Measurements from ENCODE around the gene CLDND2. TPM values are rescaled to one million over a fixed set of nuclear protein-coding genes. Genes with fewer than 3 reads are reported as not detected.
A peak's percentile ranks its signal among the peaks of the same experiment; 100 is the strongest.

Gene CLDND2
- total RNA-seq, 3 donors from 2014 or later: 1.3 to 2.1 (median 1.3) TPM

DNA sequence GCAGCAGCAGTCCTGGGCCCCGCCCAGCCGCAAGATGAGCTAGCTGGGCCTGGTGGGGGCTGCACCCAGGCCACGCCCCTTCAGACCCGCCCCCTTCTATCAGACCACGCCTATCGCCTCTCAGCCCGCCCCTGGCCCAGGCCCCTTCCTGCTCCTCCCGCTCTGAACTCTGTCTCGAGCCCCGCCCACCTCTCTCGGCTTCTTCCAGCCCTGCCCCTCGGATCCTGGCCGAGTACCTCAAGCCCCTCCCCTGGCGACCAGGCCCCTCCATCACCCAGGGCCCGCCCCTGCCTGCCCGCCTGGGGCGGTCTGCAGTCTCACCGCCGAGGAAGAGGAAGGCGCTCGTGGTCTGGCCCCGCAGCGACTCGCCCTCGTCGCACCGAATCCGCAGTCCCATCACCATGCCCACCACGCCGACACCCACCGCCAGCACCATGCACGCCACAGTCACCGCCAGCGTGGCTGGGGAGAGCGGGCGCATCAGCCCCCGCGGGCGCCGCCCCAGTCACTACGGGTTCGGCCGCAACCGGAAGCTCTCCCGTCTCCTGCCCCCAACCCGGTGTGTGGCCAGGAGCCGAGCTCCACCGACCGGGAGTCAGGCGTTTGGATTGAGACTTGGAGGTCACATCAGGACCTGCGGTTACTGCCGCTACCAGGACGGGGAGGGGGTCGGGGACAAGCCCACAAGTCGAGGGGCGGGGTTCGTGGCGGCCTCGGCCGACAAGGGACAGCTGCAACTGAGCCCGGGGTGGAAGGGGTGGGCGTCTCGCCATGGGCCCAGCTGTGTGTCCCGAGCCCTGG lies 1.0 kb downstream of the CLDND2 start:
- intact Hi-C loops (cut with DNase I, micrococcal nuclease): no loop called here
- H3K4me1 ChIP-seq (ENCODE audit: low read depth): peaks cover 26% of the 10 kb centered on the region
- no peaks in the 10 kb centered on the region for H3K36me3 ChIP-seq (ENCODE audit: low read depth)
- ATAC-seq (peak; percentile 87), DNase-seq (peak; percentile 99 to 100 (median 100))
- no peaks in the 10 kb centered on the region for H3K9me3 ChIP-seq
- TF ChIP-seq, protein P1, sequence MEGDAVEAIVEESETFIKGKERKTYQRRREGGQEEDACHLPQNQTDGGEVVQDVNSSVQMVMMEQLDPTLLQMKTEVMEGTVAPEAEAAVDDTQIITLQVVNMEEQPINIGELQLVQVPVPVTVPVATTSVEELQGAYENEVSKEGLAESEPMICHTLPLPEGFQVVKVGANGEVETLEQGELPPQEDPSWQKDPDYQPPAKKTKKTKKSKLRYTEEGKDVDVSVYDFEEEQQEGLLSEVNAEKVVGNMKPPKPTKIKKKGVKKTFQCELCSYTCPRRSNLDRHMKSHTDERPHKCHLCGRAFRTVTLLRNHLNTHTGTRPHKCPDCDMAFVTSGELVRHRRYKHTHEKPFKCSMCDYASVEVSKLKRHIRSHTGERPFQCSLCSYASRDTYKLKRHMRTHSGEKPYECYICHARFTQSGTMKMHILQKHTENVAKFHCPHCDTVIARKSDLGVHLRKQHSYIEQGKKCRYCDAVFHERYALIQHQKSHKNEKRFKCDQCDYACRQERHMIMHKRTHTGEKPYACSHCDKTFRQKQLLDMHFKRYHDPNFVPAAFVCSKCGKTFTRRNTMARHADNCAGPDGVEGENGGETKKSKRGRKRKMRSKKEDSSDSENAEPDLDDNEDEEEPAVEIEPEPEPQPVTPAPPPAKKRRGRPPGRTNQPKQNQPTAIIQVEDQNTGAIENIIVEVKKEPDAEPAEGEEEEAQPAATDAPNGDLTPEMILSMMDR (IDR thresholded peaks at IDR 0.05): no peak
- peak overlapping the region; percentile 45 for H3K4me3 ChIP-seq

DNA sequence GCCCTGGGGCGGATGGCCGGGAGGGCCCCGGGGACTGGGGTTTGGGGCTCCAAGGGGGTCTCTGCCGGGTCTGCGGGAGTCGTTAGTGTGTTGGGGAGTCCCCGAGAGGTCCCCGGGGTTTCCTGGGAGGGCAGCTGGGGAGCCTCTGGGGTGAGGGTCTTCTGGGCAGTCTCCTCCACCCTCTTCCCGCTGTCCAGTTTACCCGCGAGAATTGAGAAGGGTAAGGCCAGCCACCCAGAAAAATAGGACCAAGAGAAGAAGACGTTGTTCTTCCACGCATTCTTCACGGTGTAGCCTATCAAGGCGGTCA lies 1.6 kb downstream of the CLDND2 start:
- peaks cover 30% of the 10 kb centered on the region for H3K4me1 ChIP-seq (ENCODE audit: low read depth)
- intact Hi-C loops (cut with DNase I, micrococcal nuclease): no loop called here

GRCh38 chr19:51366389-51367254 lies 2.2 kb downstream of the CLDND2 start:
- TF ChIP-seq, protein P1 (IDR thresholded peaks at IDR 0.05): no peak
- Histone ChIP-seq H3K4me1 (ENCODE audit: low read depth) (peaks cover 30% of the 10 kb centered on the region), H3K9me3 (no peaks in the 10 kb centered on the region), H3K36me3 (ENCODE audit: low read depth) (no peaks in the 10 kb centered on the region), H3K4me3 (peak overlapping the region; percentile 45)
- intact Hi-C loops (cut with DNase I, micrococcal nuclease): no loop called here
- DNase-seq: peak; percentile 97 to 99 (median 97)
- ATAC-seq: peak; percentile 81

More for the DNA sequence above, 1.6 kb downstream of the CLDND2 start:
- peak in 1 of 3 donors; percentile 80 for DNase-seq
- Histone ChIP-seq H3K36me3 (ENCODE audit: low read depth) (no peaks in the 10 kb centered on the region), H3K4me3 (peak overlapping the region; percentile 45), H3K9me3 (no peaks in the 10 kb centered on the region)
- TF ChIP-seq, protein P1 (IDR thresholded peaks at IDR 0.05): no peak
- ATAC-seq: no peak

- DNase-seq (no peak), ATAC-seq (no peak)
- Histone ChIP-seq H3K4me1 (ENCODE audit: low read depth) (peaks cover 30% of the 10 kb centered on the region), H3K36me3 (ENCODE audit: low read depth) (no peaks in the 10 kb centered on the region), H3K4me3 (peak within 1 kb of the TSS; percentile 45), H3K9me3 (no peaks in the 10 kb centered on the region)
- TF ChIP-seq, protein P1 (IDR thresholded peaks at IDR 0.05): no peak
- intact Hi-C loops (cut with DNase I, micrococcal nuclease): no loop called here
Observed at GRCh38 chr19:51365965-51366388, 2.8 kb downstream of the CLDND2 start, which contains the start of gene ETFB. ETFB (minus strand) TSS chr19:51366388; CDS start chr19:51366326, 62 bp downstream.

GRCh38 chr19:51365211-51365964 lies 3.4 kb downstream of the CLDND2 start:
- ATAC-seq: no peak
- Histone ChIP-seq H3K9me3 (no peaks in the 10 kb centered on the region), H3K36me3 (ENCODE audit: low read depth) (no peaks in the 10 kb centered on the region), H3K4me1 (ENCODE audit: low read depth) (peaks cover 30% of the 10 kb centered on the region), H3K4me3 (peak overlapping the region; percentile 45)
- intact Hi-C loops (cut with DNase I, micrococcal nuclease): no loop called here
- TF ChIP-seq, protein P1 (IDR thresholded peaks at IDR 0.05): no peak
- peak in 2 of 3 donors; percentile 49 to 55 for DNase-seq

All from mucosa of descending colon (tissue), 3 donors.